Body of pancreas (tissue), 4 donors: ENCODE measurements around the gene AP1M2.

Experiments used
- CTCF ChIP-seq, 7 experiments: fragments of 450-650 bp in 4 of 7; fragments of 200-600 bp in 3 of 7; sonication (generic) in 3 of 7; IDR thresholded peaks; one replicate each; pipeline ENCODE4 v1.5.1; 2016 to 2019; ENCODE audit warnings: antibody characterized with exemption in 7 of 7
- POLR2A ChIP-seq, 3 donors: fragments of 450-650 bp; IDR thresholded peaks; one replicate each; pipeline ENCODE4 v1.6.1; 2016; ENCODE audit warnings: antibody characterized with exemption in 3 of 3, mild to moderate bottlenecking in 2 of 3

DNA sequence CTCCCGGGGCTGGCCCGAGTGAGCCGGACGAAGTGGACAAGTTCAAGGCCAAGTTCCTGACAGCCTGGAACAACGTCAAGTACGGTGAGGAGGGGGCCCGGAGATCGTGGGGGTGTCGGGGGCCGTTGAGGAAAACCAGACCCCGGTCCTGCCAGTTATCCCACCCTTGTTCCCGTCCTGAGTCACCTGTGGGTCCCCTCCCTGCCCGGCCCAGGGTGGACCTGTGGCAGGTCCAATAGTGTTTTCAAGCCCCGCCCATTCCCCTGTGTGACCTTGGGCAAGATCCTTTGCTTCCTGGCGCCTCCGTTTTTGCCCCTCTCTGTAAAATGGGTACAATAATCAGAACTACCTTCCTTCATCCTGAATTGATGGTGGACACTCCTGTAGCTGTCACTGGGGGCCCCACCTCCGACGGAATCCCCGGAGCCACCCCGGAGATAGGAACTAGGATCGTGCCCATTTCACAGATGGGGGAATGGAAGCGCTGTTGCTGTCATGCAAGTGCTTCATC is 42.8 kb downstream of the AP1M2 start:
- TF ChIP-seq POLR2A (IDR thresholded peaks at IDR 0.05): no peak
- no peak for TF ChIP-seq CTCF (IDR thresholded peaks at IDR 0.05)
